ENCODE data around the gene COX7B2. TPM values are rescaled to one million over a fixed set of nuclear protein-coding genes. Genes with fewer than 3 reads are reported as not detected.
A peak's percentile ranks its signal among the peaks of the same experiment; 100 is the strongest.

COX7B2 gene
- total RNA-seq (2013) = not detected
- not detected for polyA plus RNA-seq
- polyA minus RNA-seq = not detected in 2 replicates
- total RNA-seq = 0 to 0.12 (median 0) reads per million in 11 experiments

GRCh38 chr4:46909078-46909477, at the start of gene COX7B2:
COX7B2 (minus strand) TSS chr4:46909245; CDS start chr4:46735192, 174,053 bp downstream.
- no peak for DNase-seq
- WGBS (ENCODE audit: insufficient coverage) = 100% methylated on average over 8 of the region's 12 CpGs
- H3K4me3 ChIP-seq (replicated peaks in 1 of 3; ENCODE audit: low read depth in 2 of 3, low read length in 3 of 3) = no peak within 1 kb of the TSS
- H3K27ac Mint-ChIP-seq = peak within 1 kb of the TSS in 1 of 7 donors; percentile 25
- no peak within 1 kb of the TSS for H3K9ac ChIP-seq (ENCODE audit: insufficient read depth, low read length, poor library complexity, severe bottlenecking)
- no peaks in the 10 kb centered on the region for H4K20me1 ChIP-seq (ENCODE audit: insufficient read depth, low read length)
- TF ChIP-seq CTCF (IDR thresholded peaks at IDR 0.05) = no peak
- no peak within 1 kb of the TSS for H3K4me2 ChIP-seq (replicated peaks; ENCODE audit: extremely low read depth, low read length, poor library complexity, severe bottlenecking)
- no peaks in the 10 kb centered on the region for H3K79me2 ChIP-seq (ENCODE audit: insufficient read depth, low read length)
- intact Hi-C loops (cut with micrococcal nuclease) = no loop called here
- H3K27ac ChIP-seq (ENCODE audit: low read depth in 1 of 2, low read length in 2 of 2) = no peak within 1 kb of the TSS
- no peaks in the 10 kb centered on the region for H3K4me1 ChIP-seq (ENCODE audit: control insufficient read depth in 1 of 2, insufficient read depth in 2 of 2, low read length in 2 of 2)
- no peak within 1 kb of the TSS for H2AFZ ChIP-seq (ENCODE audit: insufficient read depth, low read depth, low read length, poor library complexity, severe bottlenecking)
- H3K4me3 Mint-ChIP-seq = no peak within 1 kb of the TSS
- peaks cover 5 to 12% (median 7%) of the 10 kb centered on the region in 7 donors for H3K9me3 Mint-ChIP-seq
- peaks cover 0 to 3% of the 10 kb centered on the region in 2 donors for H3K9me3 ChIP-seq (replicated peaks in 1 of 2; ENCODE audit: control insufficient read depth in 1 of 2, insufficient read depth in 1 of 2, low read length in 2 of 2)
- H3K36me3 ChIP-seq (replicated peaks in 1 of 2; ENCODE audit: control insufficient read depth in 1 of 2, insufficient read depth in 2 of 2, low read length in 2 of 2) = no peaks in the 10 kb centered on the region
- no peaks in the 10 kb centered on the region for H3K36me3 Mint-ChIP-seq
- H3K27me3 ChIP-seq (ENCODE audit: control insufficient read depth in 2 of 2, insufficient read depth in 2 of 2, low read length in 2 of 2) = no peaks in the 10 kb centered on the region
- H3K27me3 Mint-ChIP-seq (ENCODE audit: low read depth in 3 of 3) = peaks cover 0 to 2% (median 0%) of the 10 kb centered on the region in 3 donors
- H3K4me1 Mint-ChIP-seq = no peaks in the 10 kb centered on the region

GRCh38 chr4:46956451-46956850, 47.4 kb upstream of the COX7B2 start:
- Histone ChIP-seq H3K27ac (ENCODE audit: low read depth in 1 of 2, low read length in 2 of 2) (no peak overlapping the region), H3K9me3 (replicated peaks in 1 of 2; ENCODE audit: control insufficient read depth in 1 of 2, insufficient read depth in 1 of 2, low read length in 2 of 2) (no peaks in the 10 kb centered on the region), H3K4me3 (replicated peaks in 1 of 3; ENCODE audit: low read depth in 2 of 3, low read length in 3 of 3) (no peak overlapping the region), H4K20me1 (ENCODE audit: insufficient read depth, low read length) (no peaks in the 10 kb centered on the region), H3K79me2 (ENCODE audit: insufficient read depth, low read length) (no peaks in the 10 kb centered on the region), H2AFZ (ENCODE audit: insufficient read depth, low read depth, low read length, poor library complexity, severe bottlenecking) (no peak overlapping the region), H3K9ac (ENCODE audit: insufficient read depth, low read length, poor library complexity, severe bottlenecking) (no peak overlapping the region), H3K27me3 (ENCODE audit: control insufficient read depth in 2 of 2, insufficient read depth in 2 of 2, low read length in 2 of 2) (peaks cover 2 to 8% of the 10 kb centered on the region in 2 donors), H3K36me3 (replicated peaks in 1 of 2; ENCODE audit: control insufficient read depth in 1 of 2, insufficient read depth in 2 of 2, low read length in 2 of 2) (no peaks in the 10 kb centered on the region), H3K4me2 (replicated peaks; ENCODE audit: extremely low read depth, low read length, poor library complexity, severe bottlenecking) (no peak overlapping the region), H3K4me1 (ENCODE audit: control insufficient read depth in 1 of 2, insufficient read depth in 2 of 2, low read length in 2 of 2) (no peaks in the 10 kb centered on the region)
- Mint-ChIP-seq H3K4me1 (no peaks in the 10 kb centered on the region), H3K4me3 (no peak overlapping the region), H3K36me3 (no peaks in the 10 kb centered on the region), H3K9me3 (no peaks in the 10 kb centered on the region), H3K27ac (no peak overlapping the region), H3K27me3 (ENCODE audit: low read depth in 3 of 3) (peaks cover 3 to 12% (median 9%) of the 10 kb centered on the region in 3 donors)
- DNase-seq = no peak
- no peak for TF ChIP-seq CTCF (IDR thresholded peaks at IDR 0.05)
- intact Hi-C loops (cut with micrococcal nuclease) = no loop called here
- 95% methylated on average over 2 of the region's 4 CpGs for WGBS (ENCODE audit: insufficient coverage)

Data from CD14-positive monocyte (primary cell).